K562 (cell line): ENCODE results near the gene TMEM185B. TPM values are rescaled to one million over a fixed set of nuclear protein-coding genes. Genes with fewer than 3 reads are reported as not detected.
A peak's percentile ranks its signal among the peaks of the same experiment; 100 is the strongest.

Experiments used
- CBX5 ChIP-seq: IDR thresholded peaks from 2 replicates; pipeline ENCODE4 v1.6.1; 2014; ENCODE audit warnings: low read depth, borderline replicate concordance
- ELF2 ChIP-seq: fragments of 250-450 bp; sonication (Bioruptor Pico); IDR thresholded peaks from 2 replicates; pipeline ENCODE4 v1.5.0; 2021; ENCODE audit warnings: mild to moderate bottlenecking
- GTF2B ChIP-seq: IDR thresholded peaks from 2 replicates; pipeline ENCODE4 v1.6.1; 2011; ENCODE audit not compliant: insufficient read length; ENCODE audit errors: extremely low read depth
- HDAC8 ChIP-seq: fragments of 450-650 bp; IDR thresholded peaks from 2 replicates; pipeline ENCODE4 v1.6.1; 2016; ENCODE audit warnings: mild to moderate bottlenecking, missing genetic modification characterization, moderate library complexity, missing compliant biosample characterization
- KDM4B ChIP-seq, 2 experiments: fragments of 450-650 bp in 1 of 2; sonication (generic) in 1 of 2; IDR thresholded peaks; 2 replicates each; pipeline ENCODE4 v1.6.1; 2016 to 2017; ENCODE audit warnings: borderline replicate concordance in 2 of 2, antibody characterized with exemption in 1 of 2, low read depth in 1 of 2, mild to moderate bottlenecking in 1 of 2
- POLR2H ChIP-seq: IDR thresholded peaks from 2 replicates; pipeline ENCODE4 v1.6.1; 2016; ENCODE audit warnings: missing genetic modification characterization, low read depth, mild to moderate bottlenecking, control low read depth, missing compliant biosample characterization, moderate library complexity
- RBM34 ChIP-seq: fragments of 200-400 bp; formaldehyde crosslinking; IDR thresholded peaks from 2 replicates; pipeline ENCODE4 v1.6.1; 2018; ENCODE audit warnings: low read length, borderline replicate concordance; ENCODE audit not compliant: insufficient read depth
- SFPQ ChIP-seq: fragments of 200-400 bp; formaldehyde crosslinking; IDR thresholded peaks from 2 replicates; pipeline ENCODE4 v1.6.1; 2017; ENCODE audit warnings: mild to moderate bottlenecking, low read depth, low read length, moderate library complexity
- SRF ChIP-seq, 2 experiments: fragments of 250-450, 450-650 bp in 1 of 2; sonication (Bioruptor Pico) in 1 of 2; sonication (generic) in 1 of 2; formaldehyde crosslinking; IDR thresholded peaks; 2 replicates each; pipeline versions ENCODE4 v1.5.0 to v1.5.1; 2020 to 2022; ENCODE audit warnings: mild to moderate bottlenecking in 1 of 2, missing genetic modification reagents in 1 of 2
- USF1 ChIP-seq: sonication (generic); formaldehyde crosslinking; IDR thresholded peaks from 2 replicates; pipeline ENCODE4 v1.9.0; 2022; ENCODE audit warnings: mild to moderate bottlenecking, missing genetic modification reagents
- ZBTB40 ChIP-seq, 2 experiments: fragments of 450-650 bp in 1 of 2; sonication (generic) in 1 of 2; formaldehyde crosslinking in 1 of 2; IDR thresholded peaks; 2 replicates each; pipeline versions ENCODE4 v1.7.1 to v1.9.0; 2016 to 2022; ENCODE audit warnings: inconsistent platforms in 1 of 2, mild to moderate bottlenecking in 1 of 2, missing genetic modification reagents in 1 of 2
- ZNF76 ChIP-seq: fragments of 250-450 bp; sonication (Bioruptor Pico); IDR thresholded peaks from 2 replicates; pipeline ENCODE4 v1.4.0; 2020; ENCODE audit warnings: mild to moderate bottlenecking, moderate library complexity, borderline replicate concordance
- polyA plus RNA-seq, 8 experiments: library from polyadenylated mRNA; depleted of rRNA in 4 of 8; stranded (reverse) in 5 of 8; unstranded in 3 of 8; fragments of >200 nt; fragmentation: Nextera tagmentation in 2 of 8; fragmentation: Illumina TruSeq in 1 of 8; extraction: Ambion mirVana in 2 of 8; extraction: Trizol in 1 of 8; gene quantifications; 2 replicates each; pipeline versions ENCODE4 v1.2.1 to v1.2.3, GENCODE V29; 2011 to 2014; ENCODE audit warnings: inconsistent platforms in 1 of 8, missing spikeins in 1 of 8
- total RNA-seq, 7 experiments: library from RNA; depleted of rRNA in 6 of 7; stranded (reverse); fragments of >200 nt in 6 of 7; fragmentation: Illumina TruSeq in 2 of 7; extraction: Trizol in 2 of 7; gene quantifications; 2 replicates each; pipeline versions ENCODE4 v1.2.1 to v1.2.3, GENCODE V29; 2011 to 2021; ENCODE audit warnings: low replicate concordance in 1 of 7

TMEM185B gene
- total and polyA plus RNA-seq, 9 of the 15 experiments (the other 6 are each of a cell fraction or from before 2014, with no cell fraction given), result 2.9 to 28.2 (median 11.5) TPM

- TF ChIP-seq SRF (CRISPR knock-in tag; IDR thresholded peaks at IDR 0.05) (peak in 1 of 2 experiments; percentile 73; a peak in 2 of 4 replicates), KDM4B (IDR thresholded peaks at IDR 0.05; ENCODE audit: borderline replicate concordance in 2 of 2, low read depth in 1 of 2) (no peak; a peak in 1 of 4 replicates), POLR2H (tag) (peak; percentile 70; the same call in 1 of the 2 replicates), ZBTB40 (IDR thresholded peaks at IDR 0.05) (peak; percentile 36; the same call in 1 of the 2 replicates), ZBTB40 (CRISPR knock-in tag; IDR thresholded peaks at IDR 0.05) (0 out of 2 replicates have a peak, but pooled peaks have one; percentile 34), GTF2B (no peak), ELF2 (CRISPR knock-in tag) (peak; percentile 29; the same call in 1 of the 2 replicates), RBM34 (no peak), USF1 (CRISPR knock-in tag) (0 out of 2 replicates have a peak, but pooled peaks have one; percentile 10), ZNF76 (0 out of 2 replicates have a peak, but pooled peaks have one; percentile 41), CBX5 (no peak), SFPQ (no peak), HDAC8 (tag) (no peak)
Observed at GRCh38 chr2:120252225-120253020, 29.2 kb upstream of the TMEM185B start, which contains the start of gene RALB (continued).
